HepG2 (cell line): ENCODE measurements around the gene EARS2. TPM values are rescaled to one million over a fixed set of nuclear protein-coding genes. Genes with fewer than 3 reads are reported as not detected.

Source experiments
- CEBPG ChIP-seq: IDR thresholded peaks from 2 replicates; pipeline ENCODE4 v1.6.1; 2016
- GTF2F1 ChIP-seq: fragments of 150-350 bp; IDR thresholded peaks from 2 replicates; pipeline ENCODE4 v1.6.1; 2014; ENCODE audit warnings: low read length
- HOXA7 ChIP-seq: sonication (generic); formaldehyde crosslinking; IDR thresholded peaks from 2 replicates; pipeline ENCODE4 v1.8.1; 2022; ENCODE audit warnings: mild to moderate bottlenecking, missing genetic modification reagents, moderate library complexity
- MIXL1 ChIP-seq: IDR thresholded peaks from 2 replicates; pipeline ENCODE4 v1.6.1; 2016
- NONO ChIP-seq, 2 experiments: fragments of 450-650 bp in 1 of 2; sonication (generic) in 1 of 2; formaldehyde crosslinking in 1 of 2; IDR thresholded peaks in 1 of 2; conservative IDR thresholded peaks in 1 of 2; 2 replicates each; pipeline versions ENCODE4 v1.6.1 to v1.8.0; 2017 to 2022; ENCODE audit warnings: mild to moderate bottlenecking in 1 of 2, missing genetic modification reagents in 1 of 2, moderate library complexity in 1 of 2
- PHF20 ChIP-seq: sonication (generic); formaldehyde crosslinking; IDR thresholded peaks from 2 replicates; pipeline ENCODE4 v1.5.0; 2020; ENCODE audit warnings: mild to moderate bottlenecking, missing genetic modification reagents
- RAD51 ChIP-seq: fragments of 450-650 bp; IDR thresholded peaks from 2 replicates; pipeline ENCODE4 v1.6.1; 2016; ENCODE audit warnings: borderline replicate concordance
- RXRB ChIP-seq: IDR thresholded peaks from 2 replicates; pipeline ENCODE4 v1.6.1; 2016; ENCODE audit warnings: borderline replicate concordance, missing genetic modification reagents, missing compliant biosample characterization
- SKIL ChIP-seq: sonication (generic); formaldehyde crosslinking; IDR thresholded peaks from 2 replicates; pipeline ENCODE4 v1.8.0; 2022; ENCODE audit warnings: missing genetic modification reagents, mild to moderate bottlenecking, moderate library complexity, borderline replicate concordance
- YEATS2 ChIP-seq: sonication (generic); formaldehyde crosslinking; IDR thresholded peaks from 2 replicates; pipeline ENCODE4 v1.4.0; 2020; ENCODE audit warnings: missing genetic modification reagents, borderline replicate concordance
- ZBTB2 ChIP-seq: sonication (generic); formaldehyde crosslinking; IDR thresholded peaks from 2 replicates; pipeline ENCODE4 v1.8.0; 2022; ENCODE audit warnings: low read depth, missing genetic modification reagents
- ZMAT3 ChIP-seq: sonication (generic); formaldehyde crosslinking; conservative IDR thresholded peaks from 2 replicates; pipeline ENCODE4 v1.7.0; 2021; ENCODE audit warnings: missing genetic modification reagents
- ZNF235 ChIP-seq: sonication (generic); formaldehyde crosslinking; IDR thresholded peaks from 2 replicates; pipeline ENCODE4 v1.8.1; 2023; ENCODE audit warnings: mild to moderate bottlenecking, missing genetic modification reagents, borderline replicate concordance
- ZNF44 ChIP-seq: sonication (generic); formaldehyde crosslinking; IDR thresholded peaks from 2 replicates; pipeline ENCODE4 v1.5.1; 2020; ENCODE audit warnings: mild to moderate bottlenecking, missing genetic modification reagents
- ZNF564 ChIP-seq: sonication (generic); formaldehyde crosslinking; IDR thresholded peaks from 2 replicates; pipeline ENCODE4 v1.8.1; 2023; ENCODE audit warnings: mild to moderate bottlenecking, missing genetic modification reagents
- ZNF646 ChIP-seq: sonication (generic); formaldehyde crosslinking; IDR thresholded peaks from 2 replicates; pipeline ENCODE4 v1.9.0; 2021; ENCODE audit warnings: mild to moderate bottlenecking, missing genetic modification reagents
- ZNF75D ChIP-seq: sonication (generic); formaldehyde crosslinking; IDR thresholded peaks from 2 replicates; pipeline ENCODE4 v1.8.1; 2023; ENCODE audit warnings: missing genetic modification reagents, mild to moderate bottlenecking, borderline replicate concordance
- ZNF839 ChIP-seq: sonication (generic); formaldehyde crosslinking; IDR thresholded peaks from 2 replicates; pipeline ENCODE4 v1.4.0; 2020; ENCODE audit warnings: missing genetic modification reagents, mild to moderate bottlenecking, borderline replicate concordance
- ZSCAN31 ChIP-seq: sonication (generic); formaldehyde crosslinking; IDR thresholded peaks from 2 replicates; pipeline ENCODE4 v1.5.0; 2020; ENCODE audit warnings: low read depth, mild to moderate bottlenecking, missing genetic modification reagents
- ZZZ3 ChIP-seq: sonication (generic); formaldehyde crosslinking; IDR thresholded peaks from 2 replicates; pipeline ENCODE4 v1.4.0; 2020; ENCODE audit warnings: missing genetic modification reagents, mild to moderate bottlenecking, borderline replicate concordance
- polyA plus RNA-seq, 8 experiments: library from polyadenylated mRNA; depleted of rRNA in 3 of 8; stranded (reverse) in 7 of 8; unstranded in 1 of 8; fragments of >200 nt; fragmentation: Illumina TruSeq in 4 of 8; extraction: Trizol in 4 of 8; gene quantifications; 2 replicates each; pipeline versions ENCODE4 v1.2.1 to v1.2.3, GENCODE V29; 2011 to 2016; ENCODE audit warnings: low read depth in 4 of 8, missing spikeins in 1 of 8, mixed read lengths in 1 of 8; ENCODE audit not compliant: insufficient read depth in 1 of 8
- total RNA-seq, 5 experiments: library from RNA; depleted of rRNA; stranded (reverse); fragments of >200 nt; fragmentation: Illumina TruSeq; extraction: Trizol; gene quantifications; 2 replicates each; pipeline ENCODE4 v1.2.3, GENCODE V29; 2016; ENCODE audit warnings: low read depth in 1 of 5

The EARS2 gene
- total and polyA plus RNA-seq, 2 of the 13 experiments (the other 11 are each of a cell fraction or from before 2014, with no cell fraction given): 49.4 to 80.4 TPM

- TF ChIP-seq ZNF44 (CRISPR knock-in tag): 0 out of 2 replicates have a peak, but pooled peaks have one; percentile 44
- no peak for TF ChIP-seq GTF2F1
- peak; percentile 81; the same call in 1 of the 2 replicates for TF ChIP-seq RXRB (CRISPR knock-in tag)
- TF ChIP-seq CEBPG: 0 out of 2 replicates have a peak, but pooled peaks have one; percentile 18
- TF ChIP-seq PHF20 (CRISPR knock-in tag): peak; percentile 73
- no peak for TF ChIP-seq ZNF75D
- TF ChIP-seq RAD51: peak; percentile 75; the same call in 1 of the 2 replicates
- TF ChIP-seq ZNF646 (CRISPR knock-in tag): no peak; the same call in 1 of the 2 replicates
- no peak for TF ChIP-seq ZZZ3 (CRISPR knock-in tag)
- TF ChIP-seq ZBTB2: peak; percentile 77
- peak; percentile 43; the same call in 1 of the 2 replicates for TF ChIP-seq MIXL1 (CRISPR knock-in tag)
- TF ChIP-seq ZSCAN31 (CRISPR knock-in tag): peak; percentile 96
- peak; percentile 65 for TF ChIP-seq ZNF564 (CRISPR knock-in tag)
- TF ChIP-seq YEATS2: no peak
- no peak for TF ChIP-seq SKIL (CRISPR knock-in tag)
- TF ChIP-seq NONO (IDR thresholded peaks at IDR 0.05): no peak
- TF ChIP-seq NONO (CRISPR knock-in tag; conservative IDR thresholded peaks at IDR 0.05): peak; percentile 96
- peak; percentile 3 for TF ChIP-seq ZNF839 (CRISPR knock-in tag)
- peak; percentile 95; the same call in 1 of the 2 replicates for TF ChIP-seq ZNF235
- peak; percentile 93 for TF ChIP-seq ZMAT3 (CRISPR knock-in tag)
- no peak for TF ChIP-seq HOXA7 (CRISPR knock-in tag)
Measured at GRCh38 chr16:23510164-23510914, 46.8 kb downstream of the EARS2 start, which contains the start of gene GGA2 (continued).
